Measurements from ENCODE around the gene MLKL.
A peak's percentile ranks its signal among the peaks of the same experiment; 100 is the strongest.
"Not testable (repeated sequence)": the region's sequence is repeated elsewhere in the genome, so short reads cannot be mapped to it uniquely, and the experiment has no call there.

Gene MLKL

DNA sequence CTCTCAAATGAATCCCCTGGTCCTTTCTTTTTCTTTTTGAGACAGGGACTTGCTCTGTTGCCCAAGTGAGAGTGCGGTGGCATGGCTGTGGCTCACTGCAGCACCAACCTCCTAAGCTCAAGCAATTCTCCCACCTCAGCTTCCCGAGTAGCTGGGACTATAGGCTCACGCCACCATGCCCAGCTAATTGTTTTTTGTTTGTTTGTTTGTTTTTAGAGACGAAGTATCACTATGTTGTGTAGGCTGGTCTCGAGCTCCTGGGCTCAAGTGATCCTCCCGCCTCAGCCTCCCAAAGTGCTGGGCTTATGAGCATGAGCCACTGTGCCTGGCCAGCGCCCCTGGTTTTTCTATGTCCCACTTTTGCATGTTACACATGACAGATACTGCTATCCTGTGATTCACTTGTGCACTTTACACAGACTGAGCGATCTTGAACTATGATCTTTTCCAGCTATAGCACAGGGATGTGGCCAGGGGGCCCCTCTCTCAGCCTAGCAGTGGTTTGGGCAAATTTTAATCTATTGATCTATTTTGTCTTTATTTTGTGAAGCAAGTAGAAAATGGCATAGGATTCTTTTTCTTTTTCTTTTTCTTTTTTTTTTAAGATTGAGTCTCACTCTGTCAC lies 31.3 kb upstream of the MLKL start:
- no peak for DNase-seq

DNA sequence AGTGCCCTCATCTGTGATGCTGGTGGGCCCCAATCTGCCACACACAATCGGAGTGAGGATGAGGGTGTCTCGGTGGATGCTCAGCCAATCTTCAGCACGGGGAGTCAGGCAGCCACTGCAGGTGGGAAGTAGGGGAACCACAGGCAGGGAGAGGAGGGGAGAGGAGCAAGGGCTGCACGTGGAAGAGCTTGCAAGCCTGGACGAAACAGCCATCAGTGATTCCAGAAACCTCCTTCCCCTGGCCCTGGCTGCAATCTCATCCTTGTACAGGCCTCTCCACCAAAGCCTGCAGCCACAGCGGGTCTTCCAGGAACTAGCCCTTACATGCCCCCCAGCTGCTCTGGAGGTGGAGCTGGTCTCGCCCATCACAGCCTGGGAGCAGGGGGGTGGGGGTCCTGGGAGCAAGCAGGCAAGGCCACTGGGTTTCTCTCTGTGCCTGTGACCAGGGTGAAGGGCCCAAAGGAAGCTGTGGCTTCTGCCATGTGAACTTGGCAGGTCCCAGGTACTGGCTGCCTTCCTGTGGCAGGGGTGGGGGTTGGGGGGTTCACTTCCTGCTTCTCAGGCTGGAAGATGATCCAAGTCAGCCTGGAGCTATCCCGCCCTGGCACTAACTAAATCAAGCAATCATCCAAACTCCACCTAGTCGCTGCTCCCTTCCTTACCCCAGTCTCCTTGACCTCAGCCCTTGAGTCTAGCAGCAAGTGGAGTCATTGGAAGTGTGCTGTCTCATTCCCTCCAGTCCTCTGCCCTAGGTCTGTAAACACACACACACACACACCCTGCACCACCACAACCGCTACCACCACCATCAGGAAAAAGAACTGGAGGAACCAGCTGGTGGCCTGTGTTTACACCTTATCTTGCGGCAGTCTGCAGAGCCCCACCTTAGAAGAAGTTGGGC lies 29.4 kb upstream of the MLKL start:
- DNase-seq: no peak

DNA sequence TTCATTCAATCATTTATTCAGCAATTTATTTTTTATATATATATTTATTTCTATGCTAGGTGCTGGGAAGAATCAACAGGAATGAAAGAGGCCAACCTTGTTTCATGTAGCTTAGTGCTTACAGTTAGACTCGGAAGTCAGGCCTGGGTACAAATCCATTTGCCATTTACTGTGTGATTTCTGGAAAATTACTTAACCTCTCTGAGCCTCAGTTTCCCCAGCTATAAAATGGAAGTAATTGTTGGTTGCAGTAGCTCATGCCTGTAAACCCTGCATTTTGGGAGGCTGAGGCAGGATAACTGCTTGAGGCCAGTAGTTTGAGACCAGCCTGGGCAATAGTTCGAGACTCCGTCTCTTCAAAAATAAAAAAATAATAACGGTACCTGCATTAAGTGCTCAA lies 27.2 kb upstream of the MLKL start:
- DNase-seq: no peak

DNA sequence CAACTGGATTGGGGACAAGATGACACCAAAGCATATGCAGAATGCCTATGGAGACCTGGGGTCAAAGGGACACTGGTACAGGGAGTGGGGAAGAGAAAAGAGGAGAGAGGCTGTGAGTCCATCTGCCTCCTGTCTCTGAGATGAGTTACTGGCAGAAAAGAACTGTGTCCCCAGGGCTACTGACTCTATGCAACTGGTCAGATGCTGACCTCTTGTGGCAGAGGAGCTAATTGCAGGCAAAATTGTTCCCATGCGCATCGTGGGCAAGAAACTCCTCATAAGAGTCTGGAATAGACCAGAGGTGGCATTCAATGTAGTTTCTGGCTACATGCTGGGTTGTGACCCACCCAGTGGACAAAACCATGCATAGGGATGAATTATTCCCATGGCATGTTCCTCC lies 26.1 kb upstream of the MLKL start:
- DNase-seq: peak; percentile 3

DNA sequence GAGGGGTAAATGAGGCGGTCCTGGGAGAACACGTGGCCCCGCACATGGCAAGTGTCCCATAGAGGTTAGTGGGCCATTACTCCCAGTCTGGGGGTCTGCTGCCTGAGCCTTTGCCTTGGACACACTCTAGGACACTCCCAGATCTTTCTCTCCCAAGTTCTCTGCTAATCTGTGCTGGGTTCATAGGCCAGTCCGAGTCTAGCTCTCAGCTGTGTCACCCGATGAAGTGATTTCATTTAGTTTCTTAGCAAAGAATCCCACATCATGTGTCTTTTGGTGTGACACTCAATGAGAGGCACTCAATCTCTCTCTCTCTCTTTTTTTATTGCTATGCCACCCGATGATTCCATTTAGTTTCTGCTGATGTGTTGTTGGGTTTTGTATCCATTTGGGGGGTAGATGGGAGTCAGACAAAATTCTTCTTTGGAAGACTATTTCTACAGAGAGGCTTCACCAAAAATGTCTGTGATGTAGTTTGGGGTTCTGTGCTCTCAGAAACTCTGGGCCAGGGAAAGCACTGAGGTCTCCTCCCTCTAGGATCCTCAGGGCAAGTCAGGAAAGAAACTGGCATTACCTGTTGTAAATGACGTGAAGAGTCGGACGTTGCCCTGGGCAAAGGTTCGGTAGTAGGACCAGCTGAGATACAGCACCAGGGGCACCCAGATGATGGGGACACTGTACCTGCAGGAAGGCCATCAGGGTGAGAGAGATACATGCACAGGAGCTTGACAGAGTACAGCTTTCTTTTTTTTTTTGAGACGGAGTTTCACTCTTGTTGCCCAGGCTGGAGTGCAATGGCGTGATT lies 25.2 kb upstream of the MLKL start:
- DNase-seq: no peak

DNA sequence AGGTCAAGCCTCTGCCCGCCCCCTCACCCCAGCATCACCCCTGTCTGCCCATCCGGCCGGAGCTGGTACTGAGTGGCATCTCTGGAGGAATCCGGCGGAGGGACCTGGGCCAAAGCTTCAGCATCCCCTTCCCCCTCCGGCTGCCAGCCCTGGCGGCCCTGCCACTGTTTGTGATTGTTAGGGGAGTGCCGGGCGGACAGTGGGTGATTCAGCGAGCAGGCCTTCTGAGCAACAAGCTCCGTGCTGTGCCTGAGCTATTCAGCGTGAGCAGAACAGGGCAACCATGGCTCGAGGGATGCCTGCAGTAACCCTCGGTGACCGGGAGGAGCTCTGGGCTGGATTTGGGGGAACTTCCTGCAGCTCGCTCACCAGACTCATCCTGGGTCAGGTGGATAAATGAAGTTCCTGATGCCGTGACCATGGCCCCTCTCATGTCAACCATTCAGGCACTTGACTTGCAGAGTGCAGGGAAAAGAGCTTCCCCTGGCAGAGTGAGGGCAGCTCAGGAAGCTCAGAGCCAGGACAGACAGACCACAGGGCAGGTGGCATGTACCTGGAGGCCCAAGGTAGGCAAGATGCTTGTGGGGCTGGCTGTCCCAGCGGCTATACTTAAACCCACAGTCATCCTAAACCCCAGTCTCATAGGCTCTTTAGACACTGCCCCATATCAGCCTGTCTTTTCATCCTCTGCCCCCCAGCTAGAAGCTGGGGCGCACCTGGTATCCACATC lies 24.3 kb upstream of the MLKL start:
- DNase-seq: no peak

DNA sequence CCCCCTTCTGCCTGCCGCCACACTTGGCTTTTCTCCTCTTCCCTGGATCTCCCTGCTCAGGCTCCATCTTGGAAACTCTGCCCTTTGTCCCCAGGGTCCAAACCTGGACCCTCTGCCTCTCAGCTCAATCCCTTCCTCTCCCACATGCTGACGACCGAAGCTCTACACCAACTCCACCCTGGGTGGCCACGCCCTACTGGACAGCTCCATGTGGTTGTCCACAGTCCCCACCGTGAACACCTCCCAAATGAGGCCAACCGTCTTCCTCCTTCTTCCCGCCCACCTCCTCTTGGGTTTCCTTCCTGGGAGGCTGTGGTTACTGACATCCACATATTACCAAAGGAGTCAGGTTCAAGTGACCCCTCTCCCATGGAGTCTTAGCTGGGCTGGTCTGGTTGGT lies 22.6 kb upstream of the MLKL start:
- DNase-seq: no peak

DNA sequence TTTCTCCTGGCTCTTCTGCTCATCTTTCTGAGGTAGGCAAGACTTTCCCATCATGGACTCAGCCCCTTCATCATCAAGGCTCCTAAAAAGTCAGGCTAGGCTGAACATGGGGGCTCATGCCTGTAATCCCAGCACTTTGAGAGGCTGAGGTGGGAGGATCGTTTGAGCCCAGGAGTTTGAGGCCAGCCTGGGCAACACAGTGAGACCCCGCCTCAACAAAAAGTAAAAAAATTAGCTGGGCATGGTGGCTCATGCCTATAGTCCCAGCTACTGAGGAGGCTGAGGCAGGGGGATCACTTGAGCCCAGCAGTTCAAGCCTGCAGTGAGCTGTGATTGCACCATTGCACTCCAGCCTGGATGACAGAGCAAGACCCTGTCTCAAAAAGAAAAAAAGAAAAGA lies 21.5 kb upstream of the MLKL start:
- not testable (repeated sequence) for DNase-seq

DNA sequence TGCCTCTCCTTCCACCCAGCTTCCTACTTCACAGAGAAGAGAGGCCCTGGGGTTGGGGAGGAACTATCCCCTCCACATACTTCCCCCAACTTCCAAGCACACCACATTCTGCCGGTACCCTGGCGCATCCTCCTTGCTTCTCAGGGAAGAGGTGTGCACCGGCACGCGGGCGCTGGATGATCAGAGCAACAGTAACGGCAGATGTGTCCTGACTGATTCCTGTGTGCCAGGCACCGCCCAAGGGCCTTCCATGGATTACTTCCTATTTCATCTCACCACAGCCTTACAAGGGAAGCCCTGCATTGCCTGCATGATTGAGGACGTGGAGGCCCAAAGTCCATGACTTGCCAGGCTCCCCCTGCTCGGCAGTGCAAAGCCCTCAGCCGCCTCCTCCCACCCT lies 21.1 kb upstream of the MLKL start:
- DNase-seq: no peak

DNA sequence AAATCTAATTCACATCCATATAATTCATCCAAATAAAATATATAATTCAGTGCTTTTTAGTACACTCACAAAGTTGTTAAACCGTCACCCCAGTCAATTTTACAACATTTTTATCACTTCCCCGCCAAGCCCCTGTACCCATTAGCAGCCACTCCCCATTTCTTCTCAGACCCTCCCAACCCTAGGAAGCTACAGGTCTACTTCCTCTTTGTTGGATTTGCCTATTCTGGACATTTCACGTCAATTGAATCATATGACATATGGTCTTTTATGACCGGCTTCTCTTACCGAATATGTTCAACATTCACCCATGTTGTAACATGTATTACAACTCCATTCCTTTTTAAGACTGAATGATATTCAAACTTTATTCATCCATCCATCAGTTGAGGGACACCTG lies 19.9 kb upstream of the MLKL start:
- DNase-seq: no peak

DNA sequence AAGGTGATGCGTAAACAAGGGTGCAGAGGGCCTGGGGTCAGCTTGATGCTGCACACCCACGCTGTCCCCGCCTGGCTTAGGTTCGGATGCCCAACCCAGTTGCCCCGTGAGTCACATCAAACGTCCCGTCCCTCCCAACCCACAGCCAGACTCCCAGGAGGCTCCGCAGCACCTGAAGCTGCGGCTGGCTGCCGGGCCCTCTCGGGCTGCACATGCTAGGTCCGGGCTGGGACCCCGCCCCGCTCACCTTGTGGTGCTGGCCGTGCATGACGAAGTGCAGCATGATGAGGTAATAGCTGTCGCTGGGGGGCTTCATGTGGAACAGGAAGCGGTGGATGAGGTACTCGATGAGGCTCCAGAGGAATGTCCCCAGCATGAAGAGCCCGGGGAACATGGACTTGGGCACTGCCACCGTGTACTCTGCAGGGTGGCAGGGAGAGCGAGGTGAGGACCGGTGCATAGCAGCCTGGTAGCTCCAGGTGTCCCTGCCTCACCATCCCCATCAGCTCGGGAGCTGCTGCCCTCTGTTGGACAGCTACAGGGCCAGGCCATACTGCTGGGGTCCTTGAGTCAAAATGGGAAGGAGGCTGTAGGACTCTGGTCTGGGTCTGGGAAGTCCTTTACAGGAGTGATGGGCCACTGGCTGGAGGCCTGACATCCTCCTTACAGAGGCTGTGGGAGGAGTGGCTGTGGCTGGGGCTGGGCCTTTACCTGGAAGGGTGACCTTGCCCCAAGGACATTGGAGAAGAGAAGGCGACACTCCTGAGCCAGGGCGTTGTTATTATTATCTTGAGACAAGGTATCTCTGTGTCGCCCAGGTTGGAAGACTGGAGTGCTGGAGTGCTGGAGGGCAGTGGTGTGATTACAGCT lies 18.3 kb upstream of the MLKL start:
- no peak for DNase-seq

DNA sequence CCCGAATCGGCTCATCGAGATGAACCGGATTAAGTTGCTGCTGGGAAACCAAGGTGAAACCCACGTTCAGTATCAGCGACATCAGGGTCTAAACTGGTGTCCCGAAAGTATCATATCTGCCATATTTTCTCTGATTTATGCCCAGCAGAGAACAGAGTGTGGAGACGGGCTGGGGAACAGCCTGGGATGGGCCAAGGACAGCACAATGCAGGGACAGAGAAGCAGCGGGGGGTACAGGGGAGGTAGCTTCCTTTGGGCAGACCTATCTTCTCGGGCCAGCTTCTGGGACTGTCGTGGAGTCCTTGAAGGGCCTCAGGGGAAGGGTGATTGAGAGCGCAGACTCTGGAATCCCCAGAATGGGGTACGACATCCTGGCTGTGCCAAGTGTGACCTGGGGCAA lies 17.5 kb upstream of the MLKL start:
- DNase-seq: no peak

DNA sequence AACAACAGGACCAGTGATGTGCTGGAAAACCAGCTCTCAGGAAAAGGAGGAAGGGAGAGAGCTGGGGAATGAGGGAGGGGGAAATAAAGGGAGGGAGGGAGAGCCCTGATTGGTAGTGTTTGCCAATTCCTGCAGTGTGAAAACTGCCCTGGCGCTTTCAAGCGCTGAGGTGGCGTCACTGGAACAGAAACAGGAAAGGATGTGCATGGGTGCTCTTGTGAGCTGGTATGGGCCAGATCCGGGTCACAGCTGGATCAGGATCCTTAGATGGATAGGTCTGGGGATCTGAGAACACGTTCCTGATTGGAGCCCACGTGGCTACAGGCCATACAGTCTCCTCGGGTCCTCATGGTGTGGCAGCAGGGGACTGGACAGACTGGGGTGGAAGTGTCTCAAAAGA lies 16.7 kb upstream of the MLKL start:
- no peak for DNase-seq

DNA sequence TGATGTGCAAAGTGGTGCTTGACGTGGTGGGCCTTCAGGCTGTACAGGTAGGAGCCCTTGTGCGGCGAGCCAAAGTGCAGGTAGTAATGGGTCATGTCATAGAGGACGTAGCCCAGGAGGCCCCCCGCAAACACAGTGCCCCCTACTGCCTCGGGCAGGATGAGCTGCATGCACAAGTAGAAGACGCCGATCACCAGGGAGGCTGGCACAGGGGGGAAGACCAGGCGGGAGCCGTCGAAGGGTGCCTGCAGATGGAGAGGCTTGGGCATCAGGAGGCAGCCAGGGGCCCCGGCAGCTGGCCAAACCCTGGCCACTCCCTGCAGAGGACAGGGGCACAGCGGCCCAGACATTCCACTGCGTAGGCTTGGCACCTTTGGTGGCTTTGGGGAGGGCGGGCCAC lies 15.7 kb upstream of the MLKL start:
- no peak for DNase-seq

DNA sequence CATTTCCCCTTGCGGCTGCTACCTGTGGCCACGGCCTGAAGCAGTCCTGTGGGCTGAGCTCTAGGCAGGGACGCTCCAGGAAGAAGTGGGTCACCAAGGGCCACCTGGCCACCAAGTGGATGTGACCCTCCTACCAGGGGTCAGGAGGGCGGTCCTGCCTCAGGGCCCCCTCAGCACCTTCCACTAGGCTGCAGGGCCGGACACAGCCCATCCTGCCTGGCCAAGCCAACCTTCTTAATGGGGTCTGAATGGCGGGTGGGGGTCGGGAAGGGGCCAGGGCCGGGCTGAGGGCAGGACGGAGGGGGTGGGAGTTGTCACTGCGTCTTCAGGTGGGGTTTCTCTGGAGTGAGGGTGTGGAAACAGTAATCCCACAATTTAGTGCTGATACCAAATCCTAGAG lies 13.2 kb upstream of the MLKL start:
- no peak for DNase-seq

DNA sequence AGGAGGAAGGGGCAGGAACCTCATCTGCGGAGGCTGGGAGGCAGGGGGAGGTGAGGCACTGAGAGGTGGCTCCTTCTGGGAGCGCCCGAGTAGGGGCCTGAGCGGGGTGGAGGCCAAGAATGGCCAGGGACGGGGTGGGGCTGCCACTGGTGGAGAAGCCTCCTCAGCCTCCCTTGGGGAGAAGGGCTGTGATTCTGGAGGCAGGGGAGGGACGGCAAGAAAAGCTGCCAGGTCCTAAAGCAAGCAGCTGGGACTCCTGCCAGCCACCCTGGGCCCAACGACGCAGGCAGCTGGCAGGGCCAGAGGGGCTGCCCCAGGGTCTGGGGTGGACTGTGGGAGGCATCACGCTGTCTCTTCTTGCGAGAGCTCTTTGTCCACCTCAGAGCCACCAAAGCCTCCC lies 12.7 kb upstream of the MLKL start:
- no peak for DNase-seq

DNA sequence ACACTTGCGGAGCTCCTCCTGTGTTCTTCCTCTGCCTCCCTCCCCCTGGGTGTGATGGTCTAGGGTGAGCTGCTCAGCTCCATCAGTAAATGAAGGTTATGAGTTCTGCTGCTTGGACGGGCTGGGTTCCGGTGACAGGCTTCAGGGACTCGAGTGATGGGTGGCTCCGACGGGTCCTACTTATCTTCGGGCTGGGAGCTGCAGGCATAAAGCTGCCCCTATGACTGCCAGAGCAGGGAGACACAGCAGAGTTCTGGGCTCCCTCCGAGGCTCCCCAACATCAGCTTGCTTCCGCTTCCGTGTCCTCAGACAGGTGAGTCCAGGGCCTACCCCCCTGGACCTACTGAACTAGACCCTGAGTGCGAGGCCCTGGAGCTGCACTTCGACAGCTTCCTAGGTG lies 11.3 kb upstream of the MLKL start:
- no peak for DNase-seq

DNA sequence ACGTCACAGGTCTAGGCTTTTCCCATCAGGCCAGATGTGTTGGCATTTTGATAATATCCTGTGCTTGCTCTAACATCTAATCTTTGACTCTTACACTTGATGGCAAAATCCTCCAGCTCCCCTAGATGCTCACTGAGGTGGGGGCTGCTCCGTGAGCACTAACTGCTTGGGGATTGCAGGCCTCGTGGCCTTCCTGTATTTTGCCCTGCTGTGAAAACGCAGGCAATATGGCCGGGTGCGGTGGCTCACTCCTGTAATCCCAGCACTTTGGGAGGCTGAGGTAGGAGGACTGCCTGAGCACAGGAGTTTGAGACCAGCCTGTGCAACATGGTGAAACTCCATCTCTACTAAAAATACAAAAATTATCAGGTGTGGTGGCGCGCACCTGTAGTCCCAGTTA lies 9.7 kb upstream of the MLKL start:
- DNase-seq: no peak

DNA sequence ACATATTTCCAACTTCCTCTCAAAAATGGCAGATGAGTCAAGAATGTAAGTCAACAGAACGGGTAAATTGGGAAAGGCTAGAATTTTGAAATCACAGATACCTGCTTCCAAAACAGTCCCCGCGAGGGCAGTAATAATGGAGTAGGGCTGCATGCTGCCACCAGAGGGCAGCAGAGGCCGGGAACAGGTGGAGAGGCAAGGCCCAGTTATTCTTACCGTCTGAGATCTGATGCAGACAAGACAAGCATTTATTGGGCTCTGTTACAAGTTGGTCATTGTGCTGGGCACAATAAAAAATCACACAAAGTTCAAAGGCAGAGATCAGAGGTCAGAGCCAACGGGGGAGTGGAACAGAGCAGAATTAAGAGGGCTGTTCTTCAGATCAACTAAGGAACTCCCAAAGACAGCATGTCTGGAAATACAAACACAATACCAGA lies 8.8 kb upstream of the MLKL start:
- no peak for DNase-seq

DNA sequence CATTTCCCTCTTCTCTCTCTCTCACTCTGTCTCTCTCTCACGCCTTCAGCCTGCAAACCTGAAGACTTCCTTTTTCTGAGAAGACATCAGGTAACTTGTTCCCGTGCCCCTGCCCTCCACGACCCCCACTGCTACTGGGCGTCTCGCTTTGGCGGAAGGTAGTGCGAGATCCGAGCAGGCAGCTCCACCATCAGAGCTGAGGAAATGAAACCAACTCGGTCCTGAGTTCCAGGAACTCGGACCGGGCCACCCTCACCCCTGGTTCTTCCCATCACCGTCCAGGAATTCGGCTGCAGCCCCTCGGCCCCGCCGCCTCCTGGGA lies 585 bp downstream of the MLKL start:
- no peak for DNase-seq

DNA sequence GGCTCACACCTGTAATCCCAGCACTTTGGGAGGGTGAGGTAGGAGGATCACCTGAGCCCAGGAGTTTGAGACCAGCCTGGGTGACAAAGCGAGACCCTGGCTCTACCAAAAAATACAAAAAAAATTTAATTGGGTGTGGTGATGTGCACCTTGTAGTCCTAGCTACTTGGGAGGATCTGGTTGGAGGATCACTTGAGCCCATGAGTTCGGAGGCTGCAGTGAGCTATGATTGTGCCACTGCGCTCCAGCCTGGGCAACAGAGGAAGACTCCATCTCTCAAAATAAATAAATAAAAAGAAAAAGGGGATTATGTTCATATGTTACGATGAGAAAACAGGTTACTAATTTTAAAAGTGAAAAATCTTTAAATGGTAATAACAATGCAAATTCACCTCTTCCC lies 996 bp downstream of the MLKL start:
- no peak for DNase-seq

DNA sequence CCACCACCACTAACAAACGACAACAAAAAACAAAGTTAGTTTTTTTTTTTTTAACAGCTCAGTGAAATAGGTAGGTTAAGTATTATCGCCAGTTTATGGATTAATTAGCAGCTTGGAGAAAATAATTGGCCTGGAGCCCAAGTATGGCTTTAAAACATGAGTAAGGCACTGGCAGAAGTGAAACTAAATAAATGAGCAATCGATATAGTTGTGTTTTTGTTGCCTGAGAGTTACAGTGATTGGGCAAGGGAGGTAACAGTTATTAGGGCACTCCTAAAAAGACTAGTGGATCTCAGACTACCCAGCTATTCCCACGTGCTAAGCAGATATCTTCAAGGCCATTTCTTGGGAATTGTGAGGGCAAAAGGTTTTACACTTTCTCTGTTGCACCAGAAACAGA lies 2.4 kb downstream of the MLKL start:
- DNase-seq: no peak
